Esophagus muscularis mucosa (tissue), 4 donors: ENCODE data around the gene MATN1. TPM values are rescaled to one million over a fixed set of nuclear protein-coding genes. Genes with fewer than 3 reads are reported as not detected.

Experiments
- DNase-seq: peaks from one replicate; pipeline ENCODE4 v3.0.0-alpha.2; 2017; ENCODE audit errors: extremely low spot score
- H3K27ac ChIP-seq, 4 donors: fragments of 200-600 bp; sonication (generic); replicated peaks in 1 of 4; 1 replicate in 3 of 4; 2 replicates in 1 of 4; pipeline ENCODE4 v1.5.1; 2016 to 2019; ENCODE audit warnings: mild to moderate bottlenecking in 1 of 4
- H3K27me3 ChIP-seq, 4 donors: fragments of 200-600 bp; sonication (generic); one replicate each; pipeline versions ENCODE4 v1.5.1 to v1.6.0; 2016 to 2019
- H3K36me3 ChIP-seq, 4 donors: fragments of 200-600 bp; sonication (generic); one replicate each; pipeline ENCODE4 v1.5.1; 2016 to 2019
- H3K4me1 ChIP-seq, 4 donors: fragments of 200-600 bp; sonication (generic); one replicate each; pipeline ENCODE4 v1.5.1; 2016 to 2019
- H3K4me3 ChIP-seq, 4 donors: fragments of 200-600 bp; sonication (generic); 1 replicate in 2 of 4; 2 replicates in 2 of 4; pipeline ENCODE4 v1.5.1; 2016 to 2019; ENCODE audit warnings: mild to moderate bottlenecking in 4 of 4, moderate library complexity in 1 of 4
- H3K9me3 ChIP-seq, 4 donors: fragments of 200-600 bp; sonication (generic); 1 replicate in 3 of 4; 2 replicates in 1 of 4; pipeline ENCODE4 v1.5.1; 2016 to 2019
- EP300 ChIP-seq: sonication (generic); formaldehyde crosslinking; IDR thresholded peaks from one replicate; pipeline ENCODE4 v1.6.1; 2017; ENCODE audit warnings: antibody characterized with exemption
- POLR2A ChIP-seq: fragments of 450-650 bp; IDR thresholded peaks from one replicate; pipeline ENCODE4 v1.6.1; 2017; ENCODE audit warnings: antibody characterized with exemption, moderate library complexity, mild to moderate bottlenecking, low read depth
- POLR2AphosphoS5 ChIP-seq, 2 donors: sonication (generic); formaldehyde crosslinking; IDR thresholded peaks; one replicate each; pipeline ENCODE4 v1.6.1; 2017; ENCODE audit warnings: antibody characterized with exemption in 2 of 2
- WGBS: methylation state at CpG from one replicate; pipeline ENCODE4 v1.1.5; 2018; 5-methylcytosine and 5-hydroxymethylcytosine counted together
- intact Hi-C: fragments of 100-400 bp; cut with DNase I; formaldehyde crosslinking; loops from one replicate; pipeline ENCODE4 v1.15.1; 2023
- total RNA-seq, 4 donors: library from RNA; depleted of rRNA; stranded (reverse); fragments of >200 nt; gene quantifications; one replicate each; pipeline versions ENCODE4 v1.1.0 to v1.2.1, GENCODE V29; 2016
- TF ChIP-seq, protein P1 (sequence below), 3 experiments: fragments of 200-600 bp in 2 of 3; fragments of 450-650 bp in 1 of 3; sonication (generic) in 2 of 3; IDR thresholded peaks; one replicate each; pipeline ENCODE4 v1.5.1; 2017 to 2019; ENCODE audit warnings: antibody characterized with exemption in 3 of 3, mild to moderate bottlenecking in 2 of 3, moderate library complexity in 1 of 3

The MATN1 gene
- total RNA-seq, 4 donors from 2014 or later: not detected

DNA sequence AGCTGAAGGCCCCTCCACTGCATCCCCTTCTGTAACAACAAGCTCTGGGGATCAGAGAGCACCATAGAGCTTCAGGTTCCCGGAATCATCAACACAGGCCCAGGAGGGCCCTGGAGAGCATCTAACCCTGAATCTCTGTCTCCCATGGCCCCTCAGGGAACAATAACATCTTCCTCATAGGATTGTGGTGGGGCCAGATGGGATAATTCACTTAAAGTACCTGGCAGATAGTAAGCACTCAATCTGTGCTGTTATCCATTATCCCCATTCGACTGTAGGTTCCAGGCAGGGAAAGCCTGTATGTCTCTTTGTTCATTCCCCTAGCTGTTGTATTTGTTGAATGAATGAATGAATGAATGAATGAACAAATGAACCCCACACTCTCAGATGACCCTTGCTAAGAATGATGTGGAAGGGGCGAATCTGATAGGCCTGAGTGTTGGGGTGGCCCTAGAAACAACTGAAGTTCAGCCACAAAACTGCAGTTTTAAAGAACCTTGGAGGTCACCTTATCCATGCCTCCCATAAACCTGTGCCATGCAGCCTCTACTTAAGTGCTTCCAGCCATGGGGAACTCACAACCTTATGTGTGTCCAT, 19.7 kb upstream of the MATN1 start:
- intact Hi-C loops: no loop called here
- 90% methylated on average over 3 of the region's 3 CpGs for WGBS

DNA sequence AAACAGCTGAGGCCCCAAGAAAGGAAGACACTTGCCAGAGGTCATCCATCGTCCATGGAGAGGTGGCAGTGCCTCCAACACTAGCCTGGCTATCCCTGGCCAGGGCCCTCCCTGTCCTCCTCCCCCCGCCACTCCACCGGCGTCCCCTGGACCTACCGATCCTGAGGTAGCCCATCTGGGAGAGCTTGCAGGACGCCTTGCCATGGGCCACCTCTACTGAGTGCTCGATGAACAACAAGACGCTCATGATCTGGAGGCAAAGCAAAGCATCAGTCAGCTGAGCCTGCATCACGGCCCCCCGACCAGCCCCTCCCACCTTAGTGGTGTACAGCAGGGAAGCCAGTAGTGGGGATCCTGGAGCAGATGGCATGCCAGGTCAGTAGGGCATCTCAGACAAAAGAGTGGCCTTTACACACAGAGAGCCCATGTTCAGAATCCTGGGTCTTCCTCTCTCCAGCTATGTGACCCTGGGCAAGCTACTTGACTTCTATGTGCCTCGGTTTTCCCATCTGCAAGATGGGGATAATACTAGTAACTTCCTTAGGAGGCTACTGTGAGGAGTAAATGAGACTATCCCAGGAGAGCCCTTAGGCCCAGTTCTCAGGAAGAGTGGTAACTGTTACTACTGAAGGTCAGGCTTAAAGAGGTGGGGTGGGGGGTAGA, 19.0 kb upstream of the MATN1 start:
- Histone ChIP-seq H3K4me1 (peaks cover 0 to 20% (median 8%) of the 10 kb centered on the region in 4 donors), H3K4me3 (no peak overlapping the region), H3K9me3 (no peaks in the 10 kb centered on the region), H3K27ac (no peak overlapping the region), H3K36me3 (peaks cover 0 to 11% (median 0%) of the 10 kb centered on the region in 4 donors), H3K27me3 (peaks cover 0 to 6% (median 0%) of the 10 kb centered on the region in 4 donors)
- 87% methylated on average over 11 of the region's 11 CpGs for WGBS
- no peak for DNase-seq
- intact Hi-C loops: no loop called here
- TF ChIP-seq EP300 (no peak), POLR2A (no peak), POLR2AphosphoS5 (IDR thresholded peaks at IDR 0.05) (no peak)
- TF ChIP-seq, protein P1, sequence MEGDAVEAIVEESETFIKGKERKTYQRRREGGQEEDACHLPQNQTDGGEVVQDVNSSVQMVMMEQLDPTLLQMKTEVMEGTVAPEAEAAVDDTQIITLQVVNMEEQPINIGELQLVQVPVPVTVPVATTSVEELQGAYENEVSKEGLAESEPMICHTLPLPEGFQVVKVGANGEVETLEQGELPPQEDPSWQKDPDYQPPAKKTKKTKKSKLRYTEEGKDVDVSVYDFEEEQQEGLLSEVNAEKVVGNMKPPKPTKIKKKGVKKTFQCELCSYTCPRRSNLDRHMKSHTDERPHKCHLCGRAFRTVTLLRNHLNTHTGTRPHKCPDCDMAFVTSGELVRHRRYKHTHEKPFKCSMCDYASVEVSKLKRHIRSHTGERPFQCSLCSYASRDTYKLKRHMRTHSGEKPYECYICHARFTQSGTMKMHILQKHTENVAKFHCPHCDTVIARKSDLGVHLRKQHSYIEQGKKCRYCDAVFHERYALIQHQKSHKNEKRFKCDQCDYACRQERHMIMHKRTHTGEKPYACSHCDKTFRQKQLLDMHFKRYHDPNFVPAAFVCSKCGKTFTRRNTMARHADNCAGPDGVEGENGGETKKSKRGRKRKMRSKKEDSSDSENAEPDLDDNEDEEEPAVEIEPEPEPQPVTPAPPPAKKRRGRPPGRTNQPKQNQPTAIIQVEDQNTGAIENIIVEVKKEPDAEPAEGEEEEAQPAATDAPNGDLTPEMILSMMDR (IDR thresholded peaks at IDR 0.05): no peak

More for the DNA sequence above, 19.7 kb upstream of the MATN1 start:
- H3K27ac ChIP-seq: no peak overlapping the region
- peaks cover 0 to 1% (median 0%) of the 10 kb centered on the region in 4 donors for H3K27me3 ChIP-seq
- H3K36me3 ChIP-seq: peaks cover 0 to 6% (median 0%) of the 10 kb centered on the region in 4 donors
- no peak for DNase-seq
- H3K4me3 ChIP-seq: no peak overlapping the region
- peaks cover 0 to 22% (median 9%) of the 10 kb centered on the region in 4 donors for H3K4me1 ChIP-seq
- H3K9me3 ChIP-seq: no peaks in the 10 kb centered on the region
- TF ChIP-seq POLR2A (no peak), EP300 (no peak), POLR2AphosphoS5 (IDR thresholded peaks at IDR 0.05) (no peak)
- TF ChIP-seq, protein P1 (IDR thresholded peaks at IDR 0.05): no peak

DNA sequence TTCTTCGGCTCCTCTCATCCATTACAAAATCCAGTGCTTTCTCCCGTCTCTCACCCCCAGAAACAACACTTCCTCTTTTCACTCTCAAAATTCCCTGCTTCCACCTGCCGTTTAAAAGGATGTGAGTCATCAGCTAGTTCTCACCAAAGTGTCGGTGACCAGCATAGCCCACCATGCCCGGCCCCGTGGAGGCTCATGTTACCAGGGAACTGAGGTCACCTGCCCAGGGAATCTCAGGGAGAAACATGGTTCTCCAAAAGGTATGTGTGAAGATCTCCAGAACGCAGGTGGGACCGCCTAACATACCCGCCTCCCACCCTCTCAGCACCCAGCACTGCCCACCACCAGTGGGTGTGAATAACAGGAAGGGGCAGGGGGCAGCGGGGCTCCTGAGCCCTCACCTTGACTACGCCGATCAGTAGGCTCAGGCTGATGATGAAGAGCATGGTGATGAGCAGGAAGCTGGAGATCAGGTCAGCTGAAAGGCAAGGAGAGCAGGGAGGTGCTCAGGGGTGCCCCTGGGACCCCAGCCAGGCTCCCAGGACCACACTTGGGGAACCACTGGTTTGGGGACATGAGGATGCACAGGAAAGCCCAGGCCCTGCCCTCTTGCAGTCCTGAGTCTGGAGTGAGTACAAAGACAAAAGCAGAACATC, 18.0 kb upstream of the MATN1 start:
- H3K36me3 ChIP-seq: peaks cover 0 to 11% (median 0%) of the 10 kb centered on the region in 4 donors
- H3K27me3 ChIP-seq: peaks cover 0 to 6% (median 0%) of the 10 kb centered on the region in 4 donors
- peaks cover 0 to 15% (median 4%) of the 10 kb centered on the region in 4 donors for H3K4me1 ChIP-seq
- H3K27ac ChIP-seq: no peak overlapping the region
- TF ChIP-seq, protein P1 (IDR thresholded peaks at IDR 0.05): no peak
- TF ChIP-seq POLR2AphosphoS5 (IDR thresholded peaks at IDR 0.05): no peak
- no peak for TF ChIP-seq EP300
- TF ChIP-seq POLR2A: no peak
- WGBS: 74% methylated on average over 12 of the region's 12 CpGs
- no peak overlapping the region for H3K4me3 ChIP-seq
- H3K9me3 ChIP-seq: no peaks in the 10 kb centered on the region
- intact Hi-C loops: no loop called here
- DNase-seq: no peak

DNA sequence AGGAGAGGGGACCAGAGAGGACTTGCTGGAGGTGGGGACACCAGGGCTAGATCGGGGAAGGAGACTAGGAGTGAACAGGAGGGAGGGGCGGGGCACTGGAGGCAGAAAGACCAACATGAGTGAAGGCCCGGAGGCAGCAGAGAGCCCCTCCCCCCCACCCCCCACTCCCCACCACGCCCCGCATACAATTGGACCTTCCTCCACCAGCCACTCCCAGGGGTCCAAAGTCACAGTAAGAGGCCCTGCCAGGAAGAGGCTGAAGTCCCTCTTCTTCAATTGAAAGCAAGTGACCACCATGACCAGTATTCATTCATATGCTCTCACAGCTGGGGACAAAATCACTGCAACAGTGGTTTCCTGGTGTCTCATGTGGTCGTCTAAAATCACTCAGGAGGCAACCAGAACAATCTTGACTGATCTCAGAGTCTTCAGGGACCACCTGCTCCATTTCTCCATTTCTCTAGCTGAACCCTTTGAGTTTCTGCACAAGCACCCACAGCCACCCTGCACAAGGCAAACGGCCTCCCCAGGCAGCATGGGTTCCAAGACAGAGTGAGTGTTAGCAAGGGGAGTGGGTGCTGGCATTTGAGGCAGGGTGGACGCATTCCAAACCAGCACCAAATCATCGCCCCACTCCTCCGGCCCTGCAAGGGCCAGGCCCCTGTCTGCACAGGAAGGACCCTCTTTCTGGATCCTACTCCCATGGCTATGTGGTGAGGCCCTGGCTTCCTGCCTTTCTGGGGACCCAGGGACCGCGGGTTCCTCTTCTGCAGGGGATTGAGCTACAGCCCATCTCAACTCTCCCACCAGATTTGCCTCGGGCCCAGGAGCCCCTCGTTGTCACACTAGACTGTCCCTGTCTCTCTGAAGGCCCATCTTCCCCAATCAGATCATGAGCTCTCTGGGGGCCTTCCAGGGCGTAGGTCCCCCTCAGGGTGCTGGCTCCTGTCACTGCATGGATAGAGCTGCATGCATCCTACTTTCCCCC, 17.2 kb upstream of the MATN1 start:
- H3K9me3 ChIP-seq: no peaks in the 10 kb centered on the region
- DNase-seq: no peak
- H3K4me1 ChIP-seq: peaks cover 0 to 7% (median under 1%) of the 10 kb centered on the region in 4 donors
- H3K4me3 ChIP-seq: no peak overlapping the region
- peaks cover 0 to 6% (median 0%) of the 10 kb centered on the region in 4 donors for H3K27me3 ChIP-seq
- TF ChIP-seq POLR2A: no peak
- no peak for TF ChIP-seq EP300
- no peak for TF ChIP-seq POLR2AphosphoS5 (IDR thresholded peaks at IDR 0.05)
- TF ChIP-seq, protein P1 (IDR thresholded peaks at IDR 0.05): no peak
- H3K36me3 ChIP-seq: peaks cover 0 to 17% (median 0%) of the 10 kb centered on the region in 4 donors
- WGBS: 84% methylated on average over 13 of the region's 15 CpGs
- H3K27ac ChIP-seq: no peak overlapping the region
- intact Hi-C loops: no loop called here
